Sigmoid colon (tissue), 7 donors: ENCODE data around the gene TMEM184C. TPM values are rescaled to one million over a fixed set of nuclear protein-coding genes. Genes with fewer than 3 reads are reported as not detected.

Experiments
- DNase-seq: peaks from one replicate; pipeline ENCODE4 v3.0.0-alpha.2; 2019
- H3K27ac ChIP-seq, 4 donors: fragments of 200-600 bp; sonication (generic); one replicate each; pipeline ENCODE4 v1.5.1; 2016 to 2019; ENCODE audit warnings: mild to moderate bottlenecking in 1 of 4
- H3K27me3 ChIP-seq, 3 donors: fragments of 200-600 bp; sonication (generic); one replicate each; pipeline ENCODE4 v1.5.1; 2019; ENCODE audit warnings: mild to moderate bottlenecking in 1 of 3
- H3K36me3 ChIP-seq, 4 donors: fragments of 200-600 bp; sonication (generic); one replicate each; pipeline ENCODE4 v1.5.1; 2016 to 2019
- H3K4me1 ChIP-seq, 4 donors: fragments of 200-600 bp; sonication (generic); one replicate each; pipeline ENCODE4 v1.5.1; 2017 to 2019
- H3K4me3 ChIP-seq, 4 donors: fragments of 200-600 bp; sonication (generic); one replicate each; pipeline ENCODE4 v1.5.1; 2017 to 2019; ENCODE audit warnings: mild to moderate bottlenecking in 2 of 4, moderate library complexity in 1 of 4
- H3K9me3 ChIP-seq, 4 donors: fragments of 200-600 bp in 3 of 4; sonication (generic) in 3 of 4; one replicate each; pipeline versions ENCODE4 v1.5.1 to v1.6.1; 2013 to 2019
- EP300 ChIP-seq, 4 donors: sonication (generic); formaldehyde crosslinking; IDR thresholded peaks; one replicate each; pipeline ENCODE4 v1.6.1; 2017; ENCODE audit warnings: antibody characterized with exemption in 4 of 4
- POLR2A ChIP-seq, 2 donors: fragments of 450-650 bp; IDR thresholded peaks; one replicate each; pipeline ENCODE4 v1.6.1; 2016; ENCODE audit warnings: antibody characterized with exemption in 2 of 2, mild to moderate bottlenecking in 2 of 2, moderate library complexity in 2 of 2
- POLR2AphosphoS5 ChIP-seq, 4 donors: sonication (generic); formaldehyde crosslinking; IDR thresholded peaks; one replicate each; pipeline ENCODE4 v1.6.1; 2017; ENCODE audit warnings: antibody characterized with exemption in 4 of 4
- WGBS, 2 donors: extraction: QIAGEN DNeasy Blood & Tissue Kit; methylation state at CpG; one replicate each; pipeline ENCODE4 v1.1.7; 2013; 5-methylcytosine and 5-hydroxymethylcytosine counted together
- intact Hi-C: fragments of 100-400 bp; cut with DNase I; formaldehyde crosslinking; loops from one replicate; pipeline ENCODE4 v1.15.1; 2023
- polyA plus RNA-seq, 3 donors: library from polyadenylated mRNA; stranded (reverse); fragments of 200-250 nt; gene quantifications; one replicate each; pipeline ENCODE4 v1.2.3, GENCODE V29; 2013
- total RNA-seq, 4 donors: library from RNA; depleted of rRNA; stranded (reverse); fragments of >200 nt; gene quantifications; one replicate each; pipeline ENCODE4 v1.1.0, GENCODE V29; 2016
- TF ChIP-seq, protein P1 (sequence below), 4 experiments: fragments of 450-650 bp in 3 of 4; fragments of 200-600 bp in 1 of 4; IDR thresholded peaks; one replicate each; pipeline ENCODE4 v1.5.1; 2016 to 2019; ENCODE audit warnings: antibody characterized with exemption in 4 of 4, mild to moderate bottlenecking in 3 of 4, moderate library complexity in 2 of 4
- donor health status: healthy with polysubstance abuse.
- donor health status: Bipolar disorder and iron deficiency.
- donor health status: healthy.

TMEM184C gene
- total and polyA plus RNA-seq, 7 donors, result 6.0 to 23.8 (median 12.2) TPM

- H3K9me3 ChIP-seq, result peaks cover 0 to 2% (median 0%) of the 10 kb centered on the region in 4 donors
- no peak for DNase-seq
- no peaks in the 10 kb centered on the region for H3K27me3 ChIP-seq
- H3K4me3 ChIP-seq, result no peak overlapping the region
- WGBS, 2 donors, result 88 to 89% methylated on average over 1 of the region's 1 CpG
- H3K27ac ChIP-seq, result no peak overlapping the region
- H3K4me1 ChIP-seq, result peaks cover 0 to 4% (median 0%) of the 10 kb centered on the region in 4 donors
- TF ChIP-seq POLR2A (IDR thresholded peaks at IDR 0.05), result no peak
- intact Hi-C loops, result loop anchor here (10.0 kb wide), 1 partner anchor 485 kb away; no protein-coding TSS in a partner anchor
- H3K36me3 ChIP-seq, result no peaks in the 10 kb centered on the region
Measured at GRCh38 chr4:147589586-147589985, 27.6 kb upstream of the TMEM184C start.

- H3K27ac ChIP-seq, result no peak overlapping the region
- WGBS, 2 donors, result 37 to 50% methylated on average over 12 of the region's 12 CpGs
- DNase-seq, result no peak
- TF ChIP-seq POLR2A (IDR thresholded peaks at IDR 0.05) (no peak), POLR2AphosphoS5 (IDR thresholded peaks at IDR 0.05) (no peak)
- TF ChIP-seq, protein P1, sequence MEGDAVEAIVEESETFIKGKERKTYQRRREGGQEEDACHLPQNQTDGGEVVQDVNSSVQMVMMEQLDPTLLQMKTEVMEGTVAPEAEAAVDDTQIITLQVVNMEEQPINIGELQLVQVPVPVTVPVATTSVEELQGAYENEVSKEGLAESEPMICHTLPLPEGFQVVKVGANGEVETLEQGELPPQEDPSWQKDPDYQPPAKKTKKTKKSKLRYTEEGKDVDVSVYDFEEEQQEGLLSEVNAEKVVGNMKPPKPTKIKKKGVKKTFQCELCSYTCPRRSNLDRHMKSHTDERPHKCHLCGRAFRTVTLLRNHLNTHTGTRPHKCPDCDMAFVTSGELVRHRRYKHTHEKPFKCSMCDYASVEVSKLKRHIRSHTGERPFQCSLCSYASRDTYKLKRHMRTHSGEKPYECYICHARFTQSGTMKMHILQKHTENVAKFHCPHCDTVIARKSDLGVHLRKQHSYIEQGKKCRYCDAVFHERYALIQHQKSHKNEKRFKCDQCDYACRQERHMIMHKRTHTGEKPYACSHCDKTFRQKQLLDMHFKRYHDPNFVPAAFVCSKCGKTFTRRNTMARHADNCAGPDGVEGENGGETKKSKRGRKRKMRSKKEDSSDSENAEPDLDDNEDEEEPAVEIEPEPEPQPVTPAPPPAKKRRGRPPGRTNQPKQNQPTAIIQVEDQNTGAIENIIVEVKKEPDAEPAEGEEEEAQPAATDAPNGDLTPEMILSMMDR (IDR thresholded peaks at IDR 0.05), result peak; percentile 40 to 72 (median 64)
- H3K9me3 ChIP-seq, result no peaks in the 10 kb centered on the region
- H3K27me3 ChIP-seq, result no peaks in the 10 kb centered on the region
- intact Hi-C loops, result loop anchor here (2.0 kb wide), 2 partner anchors 72 to 428 kb away; no protein-coding TSS in a partner anchor
- H3K4me1 ChIP-seq, result peaks cover 0 to 4% (median 0%) of the 10 kb centered on the region in 4 donors
- H3K36me3 ChIP-seq, result no peaks in the 10 kb centered on the region
- no peak overlapping the region for H3K4me3 ChIP-seq
Measured at GRCh38 chr4:147590249-147590920, 26.8 kb upstream of the TMEM184C start.

GRCh38 chr4:147591106-147591505 lies 26.1 kb upstream of the TMEM184C start:
- no peak for TF ChIP-seq POLR2A (IDR thresholded peaks at IDR 0.05)
- TF ChIP-seq, protein P1 (IDR thresholded peaks at IDR 0.05), result no peak
- no peak for TF ChIP-seq EP300 (IDR thresholded peaks at IDR 0.05)
- no peak overlapping the region for H3K27ac ChIP-seq
- intact Hi-C loops, result loop anchor here (2.0 kb wide), 2 partner anchors 72 to 428 kb away; no protein-coding TSS in a partner anchor
- no peaks in the 10 kb centered on the region for H3K27me3 ChIP-seq
- peaks cover 0 to 4% (median 0%) of the 10 kb centered on the region in 4 donors for H3K4me1 ChIP-seq
- DNase-seq, result no peak
- no peak overlapping the region for H3K4me3 ChIP-seq
- no peaks in the 10 kb centered on the region for H3K9me3 ChIP-seq
- no peaks in the 10 kb centered on the region for H3K36me3 ChIP-seq

GRCh38 chr4:147594107-147594506 lies 23.1 kb upstream of the TMEM184C start:
- TF ChIP-seq POLR2A (IDR thresholded peaks at IDR 0.05) (no peak), EP300 (IDR thresholded peaks at IDR 0.05) (no peak), POLR2AphosphoS5 (IDR thresholded peaks at IDR 0.05) (no peak)
- TF ChIP-seq, protein P1 (IDR thresholded peaks at IDR 0.05), result no peak
- intact Hi-C loops, result no loop called here
- no peak for DNase-seq

DNA sequence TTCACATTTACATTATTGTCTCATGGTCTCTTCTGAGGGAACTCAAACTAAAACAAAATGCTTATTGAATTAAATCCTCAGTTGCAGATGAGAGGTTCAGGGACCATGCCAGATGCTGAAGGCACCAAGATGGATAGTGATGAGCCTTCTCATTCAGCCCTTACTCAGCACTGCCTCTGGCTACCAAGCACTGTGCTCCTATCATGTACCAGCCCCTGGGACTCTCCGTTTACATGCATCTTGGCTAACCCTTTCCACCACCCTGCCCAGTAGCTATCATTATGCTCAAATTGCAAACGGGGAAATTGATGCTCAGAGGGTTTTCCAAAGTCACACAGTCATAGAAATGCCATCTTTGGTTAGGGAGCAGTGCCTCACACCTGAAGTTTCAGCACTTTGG lies 22.6 kb upstream of the TMEM184C start:
- Histone ChIP-seq H3K4me1 (peaks cover 0 to 11% (median 9%) of the 10 kb centered on the region in 4 donors), H3K36me3 (no peaks in the 10 kb centered on the region), H3K4me3 (no peak overlapping the region), H3K27me3 (no peaks in the 10 kb centered on the region), H3K27ac (no peak overlapping the region), H3K9me3 (no peaks in the 10 kb centered on the region)
- DNase-seq, result no peak
- intact Hi-C loops, result no loop called here
- 70 to 86% methylated on average over 2 of the region's 2 CpGs for WGBS, 2 donors
- TF ChIP-seq EP300 (IDR thresholded peaks at IDR 0.05) (no peak), POLR2AphosphoS5 (IDR thresholded peaks at IDR 0.05) (no peak), POLR2A (IDR thresholded peaks at IDR 0.05) (no peak)
- TF ChIP-seq, protein P1 (IDR thresholded peaks at IDR 0.05), result no peak

More at GRCh38 chr4:147594107-147594506, 23.1 kb upstream of the TMEM184C start:
- H3K9me3 ChIP-seq, result no peaks in the 10 kb centered on the region
- H3K36me3 ChIP-seq, result no peaks in the 10 kb centered on the region
- H3K27ac ChIP-seq, result no peak overlapping the region
- H3K4me1 ChIP-seq, result peaks cover 0 to 11% (median 8%) of the 10 kb centered on the region in 4 donors
- 55 to 79% methylated on average over 5 of the region's 5 CpGs for WGBS, 2 donors
- no peaks in the 10 kb centered on the region for H3K27me3 ChIP-seq
- no peak overlapping the region for H3K4me3 ChIP-seq
